Globus pallidus (tissue), 1 donor: ENCODE measurements around the gene TRA2B.
"Not testable (repeated sequence)": the region's sequence is repeated elsewhere in the genome, so short reads cannot be mapped to it uniquely, and the experiment has no call there.

Source experiments
- DNase-seq: peaks from one replicate; pipeline ENCODE4 v3.0.0-alpha.2; 2015; ENCODE audit warnings: low spot score

The TRA2B gene

DNA sequence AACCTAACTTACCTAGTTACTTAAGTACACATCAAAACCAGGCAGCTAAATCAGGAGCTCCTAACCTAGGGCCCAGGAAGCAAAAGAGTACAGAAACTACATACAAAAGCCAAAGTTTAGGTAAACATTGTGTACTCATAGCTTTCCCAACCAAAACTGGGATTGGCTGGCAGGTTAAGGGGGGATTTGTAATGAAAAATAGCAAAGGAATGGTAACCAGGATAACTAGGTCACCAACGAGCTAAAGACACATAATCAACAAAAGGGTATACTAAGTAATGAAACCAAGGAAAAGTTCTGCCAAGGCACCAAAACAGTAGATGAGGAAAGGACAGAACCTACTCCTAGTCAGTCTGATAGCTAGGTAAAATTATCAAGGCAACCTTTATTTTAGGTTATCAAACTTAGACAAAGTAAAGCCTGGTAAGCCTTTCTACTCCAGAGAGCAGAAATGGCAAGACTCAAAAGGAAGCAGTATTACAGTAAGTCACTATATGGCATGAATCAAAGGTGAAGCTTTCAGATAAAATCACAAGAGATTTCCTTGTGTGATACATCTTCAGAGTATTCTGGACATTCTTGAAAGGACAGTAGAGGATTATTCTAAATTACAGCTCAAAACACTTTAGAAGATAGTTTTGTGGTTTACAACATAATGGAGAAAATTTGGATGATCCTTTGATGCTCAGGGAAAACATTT, 10.2 kb downstream of the TRA2B start:
- DNase-seq, result no peak

GRCh38 chr3:185926445-185926844, 11.4 kb downstream of the TRA2B start:
- DNase-seq, result no peak

DNA sequence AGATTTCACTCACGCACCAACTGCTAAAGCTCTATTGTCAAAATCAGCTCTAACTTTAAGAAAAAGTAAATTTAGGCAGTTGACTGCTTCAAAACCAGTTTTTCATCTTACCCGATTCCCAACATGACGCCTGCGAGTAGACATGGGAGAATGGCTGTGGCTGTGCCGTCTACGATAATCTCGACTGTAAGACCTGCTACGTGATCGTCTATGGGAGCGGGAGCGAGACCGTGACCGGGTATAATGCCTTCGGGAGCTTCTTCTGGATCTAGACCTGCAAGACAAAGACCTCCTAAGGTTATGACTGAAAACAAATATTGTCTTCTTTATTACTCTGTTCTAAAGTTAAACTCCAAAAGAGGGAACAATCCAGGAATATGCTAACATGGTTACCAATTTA, 12.5 kb downstream of the TRA2B start:
- DNase-seq, result no peak

DNA sequence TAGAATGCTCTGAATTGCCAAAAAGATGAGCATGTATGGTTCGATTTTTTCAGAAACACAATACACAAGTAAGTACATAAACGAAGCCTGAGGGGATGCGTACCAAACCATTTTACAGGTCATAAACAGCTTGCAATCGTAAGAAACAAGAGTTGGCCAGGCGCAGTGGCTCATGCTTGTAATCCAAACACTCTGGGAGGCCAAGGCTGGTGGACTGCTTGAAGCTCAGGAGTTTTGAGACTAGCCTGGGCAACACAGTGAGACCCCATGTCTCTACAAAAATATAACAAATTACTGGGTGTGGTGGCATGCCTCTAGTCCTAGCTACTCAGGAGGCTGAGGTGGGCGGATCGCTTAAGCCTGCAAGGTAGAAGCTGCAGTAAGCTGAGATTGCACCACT, 13.4 kb downstream of the TRA2B start:
- no peak for DNase-seq

DNA sequence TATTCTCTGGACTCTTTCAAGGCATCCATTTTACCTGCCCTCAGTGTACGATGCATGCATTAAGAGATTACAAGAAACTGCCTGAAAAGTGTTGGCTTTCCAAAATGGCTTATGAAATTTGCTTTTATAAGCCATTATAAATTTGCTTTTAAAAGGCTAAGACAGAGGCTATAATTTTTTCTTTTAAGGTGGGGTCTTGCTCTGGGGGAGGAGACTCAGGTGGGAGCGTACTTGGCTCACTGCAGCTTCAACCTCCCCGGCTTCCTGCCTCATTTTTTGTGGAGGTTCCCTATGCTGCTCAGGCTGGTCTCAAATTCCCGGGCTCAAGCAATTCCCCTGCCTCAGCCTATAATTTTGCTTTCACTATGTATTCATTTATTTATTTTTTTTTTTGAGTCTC, 17.6 kb downstream of the TRA2B start:
- no peak for DNase-seq

- no peak for DNase-seq
Measured at GRCh38 chr3:185916042-185916833, 21.6 kb downstream of the TRA2B start.

- DNase-seq, result no peak
Measured at GRCh38 chr3:185915642-185916041, 22.2 kb downstream of the TRA2B start.

DNA sequence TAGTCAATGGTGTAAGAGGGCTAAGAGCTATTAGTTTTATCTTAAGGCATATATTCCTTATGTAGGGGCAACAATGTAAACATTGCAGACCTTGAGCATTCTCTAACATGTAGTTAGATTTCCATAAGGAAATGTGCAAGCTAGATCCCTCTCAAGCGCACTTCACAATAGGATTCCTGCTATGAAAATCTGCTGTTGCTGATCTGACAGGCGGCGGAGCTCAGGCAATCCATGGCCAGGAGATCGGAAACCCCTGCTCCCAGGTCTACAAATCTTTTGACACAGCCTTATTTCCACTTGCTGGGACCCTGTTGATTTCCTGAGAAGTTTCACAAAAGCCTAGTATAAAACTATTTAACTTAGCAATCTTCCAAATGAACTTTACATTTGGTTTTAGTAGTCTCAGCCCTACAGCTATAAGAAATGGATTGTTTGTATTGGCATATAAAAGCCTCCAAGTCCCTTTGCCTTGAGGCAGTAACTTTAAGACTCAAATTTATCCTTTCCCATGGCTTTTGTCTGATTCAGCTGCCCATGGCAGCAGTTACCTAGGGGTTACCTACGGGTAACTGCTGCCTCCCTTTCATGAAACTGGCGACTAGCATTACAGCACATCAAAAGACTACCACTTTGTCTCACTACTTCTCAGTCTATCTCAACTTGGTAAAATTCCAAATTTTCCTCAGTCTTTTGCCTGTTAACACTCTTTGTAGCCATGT, 22.7 kb downstream of the TRA2B start:
- DNase-seq, result no peak

- no peak for DNase-seq
Measured at GRCh38 chr3:185912929-185913901, 24.6 kb downstream of the TRA2B start.

- no peak for DNase-seq
Measured at GRCh38 chr3:185912512-185912911, 25.3 kb downstream of the TRA2B start.

DNA sequence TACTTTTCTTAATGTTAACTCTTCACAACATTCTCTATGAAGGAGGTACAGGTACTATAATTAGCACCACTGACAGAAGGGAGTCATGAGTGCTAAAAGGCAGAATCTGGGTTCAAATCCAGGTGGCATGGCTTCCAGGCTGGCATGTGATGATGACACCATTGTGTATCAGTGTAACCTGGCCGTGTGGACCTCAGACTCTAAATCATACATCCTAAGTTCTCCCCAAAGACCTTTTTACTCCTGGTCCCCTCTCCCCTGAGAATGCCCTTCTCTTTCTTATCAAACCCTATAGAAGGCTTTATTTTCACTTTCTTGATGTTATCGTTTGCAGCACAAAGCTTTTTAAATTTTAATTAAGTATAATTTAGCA, 26.8 kb downstream of the TRA2B start:
- not testable (repeated sequence) for DNase-seq

GRCh38 chr3:185910322-185911075, 27.3 kb downstream of the TRA2B start:
- not testable (repeated sequence) for DNase-seq

GRCh38 chr3:185909913-185910312, 27.9 kb downstream of the TRA2B start:
- not testable (repeated sequence) for DNase-seq

DNA sequence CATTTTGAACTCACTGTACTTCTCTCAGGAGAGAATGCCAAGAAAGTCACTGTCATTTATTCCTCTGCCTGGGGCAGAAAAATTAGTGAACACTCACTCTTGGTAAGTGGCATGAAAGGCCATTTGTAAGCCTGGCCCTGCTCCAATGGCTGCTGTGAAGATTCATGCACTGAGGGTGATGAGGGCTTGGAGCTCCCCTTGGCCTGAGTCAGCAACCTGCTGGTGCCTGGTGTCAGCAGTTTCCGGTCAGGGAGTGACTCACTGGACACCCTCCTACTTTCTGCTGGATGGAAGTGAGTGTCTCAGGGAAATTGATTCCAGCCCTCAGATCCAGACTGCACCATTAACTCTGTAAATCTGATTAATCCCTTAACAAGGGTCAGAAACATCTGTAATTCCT, 37.6 kb downstream of the TRA2B start:
- no peak for DNase-seq

DNA sequence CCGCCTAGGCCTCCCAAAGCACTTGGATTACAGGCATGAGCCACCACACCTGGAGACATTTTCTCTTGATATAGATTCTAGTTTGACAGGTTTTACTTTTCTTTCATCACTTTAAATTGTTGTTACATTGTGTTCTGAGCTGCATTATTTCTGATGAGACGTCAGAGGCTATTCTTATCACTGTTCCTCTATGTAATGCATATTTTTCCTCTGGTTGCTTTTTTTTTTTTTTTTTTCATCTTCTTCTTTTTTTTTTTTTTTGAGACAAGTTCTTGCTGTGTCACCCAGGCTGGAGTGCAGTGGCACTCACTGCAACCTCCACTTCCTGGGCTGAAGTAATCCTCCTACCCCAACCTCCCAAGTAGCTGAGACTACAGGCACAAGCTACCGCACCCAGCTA, 41.2 kb downstream of the TRA2B start:
- DNase-seq, result no peak

DNA sequence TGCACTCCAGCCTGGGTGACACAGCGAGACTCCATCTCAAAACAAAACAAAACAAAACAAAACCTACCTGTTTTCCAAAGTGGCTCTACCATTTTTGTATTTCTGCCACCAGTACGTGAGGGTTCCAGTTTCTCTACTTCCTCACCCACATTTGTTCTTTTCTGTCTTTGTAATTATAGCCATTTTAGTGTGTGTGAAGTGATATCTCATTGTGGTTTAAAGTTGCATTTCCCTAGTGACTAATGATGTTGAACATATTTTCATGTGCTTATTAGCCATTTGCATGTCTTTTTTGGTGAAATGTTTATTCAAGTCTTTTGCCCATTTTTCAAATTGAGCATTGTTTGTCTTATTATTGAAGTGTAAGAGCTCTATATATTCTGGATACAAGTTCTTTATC, 50.7 kb downstream of the TRA2B start:
- no peak for DNase-seq

- no peak for DNase-seq
Measured at GRCh38 chr3:185884641-185885040, 53.2 kb downstream of the TRA2B start.

- DNase-seq, result no peak
Measured at GRCh38 chr3:185881926-185882325, 55.9 kb downstream of the TRA2B start.

DNA sequence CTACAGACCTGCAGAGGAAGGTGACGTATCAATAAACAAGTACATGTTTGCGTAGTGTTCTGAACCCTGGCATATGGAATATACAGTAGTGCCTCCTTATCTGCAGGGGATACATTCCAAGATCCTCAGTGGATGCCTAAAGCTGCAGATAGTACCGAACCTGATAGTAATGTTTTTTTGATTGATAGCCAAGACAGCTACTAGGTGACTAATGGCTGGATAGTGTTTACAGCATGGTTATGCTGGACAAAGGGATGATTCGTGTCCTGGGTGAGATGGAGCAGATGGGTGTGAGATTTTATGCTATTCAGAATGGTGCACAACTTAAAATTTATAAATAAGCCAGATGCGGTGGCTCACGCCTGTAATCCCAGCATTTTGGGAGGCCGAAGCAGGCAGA, 57.2 kb downstream of the TRA2B start:
- DNase-seq, result no peak

DNA sequence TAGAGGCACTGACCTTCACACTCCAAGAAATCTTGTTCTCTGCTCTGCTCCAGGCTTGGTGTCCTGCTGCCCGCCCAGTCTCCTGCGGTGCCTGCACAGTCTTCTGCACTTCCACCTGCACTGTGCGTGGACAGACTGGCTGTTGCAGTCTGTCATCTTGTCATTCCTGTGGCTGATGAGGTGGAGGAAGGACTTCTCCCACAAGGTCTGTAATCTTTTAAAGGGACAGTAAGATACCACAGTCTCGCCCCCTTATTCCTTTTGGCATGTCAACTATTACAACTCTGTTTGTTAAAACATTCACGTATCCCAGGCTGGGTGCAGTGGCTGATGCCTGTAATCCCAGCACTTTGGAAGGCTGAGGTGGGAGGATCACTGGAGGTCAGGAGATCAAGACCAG, 58.9 kb downstream of the TRA2B start:
- DNase-seq, result no peak

DNA sequence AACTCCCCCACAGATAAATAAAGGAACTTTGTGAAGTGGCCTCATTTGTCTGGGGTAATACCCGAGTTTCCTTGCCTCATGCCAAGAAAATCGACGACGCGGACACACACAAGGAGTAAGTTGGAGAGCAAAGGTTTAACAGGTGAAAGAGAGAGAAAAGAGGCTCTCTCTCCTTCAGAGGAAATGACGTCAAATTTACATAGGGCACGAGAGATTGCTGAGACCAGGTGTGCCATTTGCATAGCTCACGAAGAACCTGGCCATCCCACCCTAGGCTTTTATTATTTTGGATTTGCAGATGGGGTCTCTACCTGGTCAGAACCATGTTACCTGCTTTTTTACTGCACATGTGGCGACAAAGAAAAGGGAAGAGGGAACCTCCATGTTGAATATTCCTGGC, 63.7 kb downstream of the TRA2B start:
- no peak for DNase-seq
